ENCODE measurements around the gene ABT1.

GRCh38 chr6:26623339-26623859, 26.6 kb downstream of the ABT1 start:
- TF ChIP-seq GATA3 (IDR thresholded peaks at IDR 0.05; ENCODE audit: low read depth, low read length) (no peak), GATA2 (IDR thresholded peaks at IDR 0.05; ENCODE audit: low read depth, low read length) (no peak)
